Measurements from ENCODE around the gene EGFLAM.

Gene EGFLAM

DNA sequence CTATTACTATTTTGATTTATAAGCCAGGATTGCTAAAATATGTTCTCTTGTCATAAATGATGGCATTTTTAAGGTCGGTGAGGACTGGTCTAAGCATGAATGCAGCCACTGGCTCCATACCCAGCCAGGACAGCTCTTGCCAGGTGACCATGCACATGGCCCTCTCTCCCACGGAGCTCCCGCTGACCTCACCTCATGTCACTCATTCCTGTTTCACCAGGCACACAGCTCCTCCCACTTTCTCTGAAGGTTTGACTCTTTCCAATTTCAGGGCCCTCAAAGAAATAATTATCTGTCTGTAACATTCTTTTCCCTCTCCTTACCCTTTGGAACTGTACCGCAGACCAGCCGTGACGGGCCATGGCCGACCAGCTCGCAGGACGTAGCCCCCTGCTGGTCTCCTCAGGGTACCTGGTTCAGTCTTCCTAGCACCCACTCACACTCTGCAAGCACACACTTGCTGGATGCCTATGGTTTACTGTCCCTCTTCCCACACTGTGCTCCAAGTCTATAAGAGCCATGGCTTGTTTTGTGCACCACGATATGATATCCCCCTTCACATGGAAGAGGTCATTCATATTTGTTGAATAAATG, 225.5 kb downstream of the EGFLAM start:
- no peak for DNase-seq
- in situ Hi-C loops (cut with MboI; ENCODE audit: low pct_unique_long_range_greater_than_20kb, low sequenced_read_pairs) = no loop called here

DNA sequence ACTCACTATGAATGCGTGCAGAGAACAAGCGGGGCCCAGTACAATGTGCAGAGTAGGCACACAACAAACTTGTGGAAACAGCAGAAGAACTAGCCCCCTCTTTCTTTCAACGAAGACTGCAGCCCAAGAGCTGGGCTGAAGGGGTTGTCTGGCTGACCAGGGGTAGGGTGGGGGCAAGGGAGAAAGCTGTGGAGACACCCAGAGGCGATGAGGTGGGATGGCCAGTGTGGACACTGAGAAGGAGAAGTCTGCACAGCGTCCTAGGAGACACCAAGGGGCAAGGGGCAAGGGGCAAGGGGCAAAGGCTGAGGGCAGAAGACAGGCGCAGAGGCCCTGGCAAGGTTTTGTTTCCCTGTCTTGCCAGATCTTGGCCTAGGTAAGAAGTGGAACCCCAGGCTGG, 235.8 kb downstream of the EGFLAM start:
- no peak for DNase-seq
- in situ Hi-C loops (cut with MboI; ENCODE audit: low pct_unique_long_range_greater_than_20kb, low sequenced_read_pairs) = no loop called here

DNA sequence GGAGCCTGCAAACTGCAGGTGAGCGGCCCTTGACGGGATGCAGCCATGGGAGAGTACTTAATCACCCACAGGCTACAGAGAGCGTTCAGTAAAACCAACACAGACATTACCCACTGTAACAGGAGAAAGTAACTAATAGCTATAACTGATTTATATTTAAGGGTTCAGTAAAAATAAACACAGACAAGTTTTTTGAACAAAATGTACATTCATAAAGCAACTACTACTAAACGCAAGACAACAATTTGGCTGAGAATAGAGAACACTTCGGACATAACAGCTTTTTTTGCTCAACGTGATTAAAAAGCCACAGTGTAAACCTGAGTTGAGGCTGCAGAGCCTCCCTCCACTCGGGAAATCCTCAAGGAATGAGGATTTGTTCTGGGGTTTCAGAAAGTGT, 236.4 kb downstream of the EGFLAM start:
- in situ Hi-C loops (cut with MboI; ENCODE audit: low pct_unique_long_range_greater_than_20kb, low sequenced_read_pairs) = no loop called here
- DNase-seq = no peak

DNA sequence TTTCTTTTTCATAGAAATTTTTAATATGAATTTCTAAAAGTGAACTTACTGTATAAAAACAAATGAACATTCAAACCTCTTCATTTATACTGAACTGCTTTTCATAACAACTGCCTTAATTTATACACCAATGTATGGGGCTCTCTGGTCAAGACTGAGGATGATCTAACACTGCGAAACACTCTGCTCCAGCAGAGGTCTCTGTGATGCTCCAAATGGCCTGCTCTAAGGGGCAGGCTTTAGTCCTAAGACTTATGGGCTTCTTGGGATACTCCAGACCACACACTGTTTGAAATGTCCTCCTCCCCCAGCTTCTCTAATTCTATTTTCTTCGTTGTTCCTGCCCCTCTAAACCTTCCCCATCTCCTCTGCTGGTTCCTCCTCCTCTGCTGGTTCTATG, 239.6 kb downstream of the EGFLAM start:
- in situ Hi-C loops (cut with MboI; ENCODE audit: low pct_unique_long_range_greater_than_20kb, low sequenced_read_pairs) = no loop called here
- DNase-seq = no peak

DNA sequence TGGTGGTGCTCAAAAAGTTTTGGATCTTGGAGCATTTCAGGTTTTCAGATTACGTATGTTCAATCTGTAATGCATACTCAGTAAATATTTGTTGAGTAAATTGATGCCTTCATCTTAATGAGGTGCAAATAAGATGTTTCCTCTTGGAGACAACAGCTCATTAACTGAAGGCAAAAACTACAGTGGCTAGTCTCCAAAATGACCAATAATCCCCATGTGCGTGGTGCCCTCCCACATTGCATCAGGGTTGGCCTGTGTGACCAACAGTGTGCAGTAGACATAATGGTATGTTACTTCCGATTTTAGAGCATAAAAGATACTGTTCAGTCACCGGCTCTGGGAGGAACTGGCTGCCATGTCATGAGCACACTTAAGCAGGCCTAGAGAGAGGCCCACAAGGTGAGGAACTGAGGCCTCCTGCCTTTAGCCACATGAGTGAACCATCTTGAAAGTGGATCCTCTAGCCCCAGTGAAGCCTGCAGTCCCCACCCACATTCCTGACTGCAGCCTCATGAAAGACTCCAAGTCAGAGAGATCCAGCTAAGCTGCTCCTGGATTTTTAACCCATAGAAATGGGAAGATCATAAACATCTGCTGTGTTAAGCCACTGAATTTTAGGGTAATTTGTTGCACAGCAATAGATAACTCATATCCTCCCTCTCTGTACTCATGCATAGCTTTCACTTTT, 242.4 kb downstream of the EGFLAM start:
- in situ Hi-C loops (cut with MboI; ENCODE audit: low pct_unique_long_range_greater_than_20kb, low sequenced_read_pairs) = no loop called here
- DNase-seq = no peak

DNA sequence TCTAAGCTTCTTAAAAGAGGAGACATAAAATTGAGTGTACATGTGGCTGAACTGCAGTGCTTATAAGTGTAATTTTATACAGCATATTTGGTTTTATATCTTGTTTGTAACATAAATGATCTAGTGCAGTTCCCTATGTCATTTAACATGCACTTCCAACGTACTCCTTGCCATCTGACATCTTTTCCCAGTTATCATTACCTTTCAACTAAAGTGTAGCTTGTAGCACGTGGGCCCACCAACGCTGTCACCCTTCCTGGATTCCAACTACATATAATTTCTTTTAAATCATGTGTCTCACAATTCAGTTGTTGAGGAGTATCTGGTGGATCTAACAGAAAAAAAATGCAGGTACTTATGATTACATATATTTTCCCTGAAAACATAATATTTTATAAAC, 247.9 kb downstream of the EGFLAM start:
- in situ Hi-C loops (cut with MboI; ENCODE audit: low pct_unique_long_range_greater_than_20kb, low sequenced_read_pairs) = no loop called here
- no peak for DNase-seq

DNA sequence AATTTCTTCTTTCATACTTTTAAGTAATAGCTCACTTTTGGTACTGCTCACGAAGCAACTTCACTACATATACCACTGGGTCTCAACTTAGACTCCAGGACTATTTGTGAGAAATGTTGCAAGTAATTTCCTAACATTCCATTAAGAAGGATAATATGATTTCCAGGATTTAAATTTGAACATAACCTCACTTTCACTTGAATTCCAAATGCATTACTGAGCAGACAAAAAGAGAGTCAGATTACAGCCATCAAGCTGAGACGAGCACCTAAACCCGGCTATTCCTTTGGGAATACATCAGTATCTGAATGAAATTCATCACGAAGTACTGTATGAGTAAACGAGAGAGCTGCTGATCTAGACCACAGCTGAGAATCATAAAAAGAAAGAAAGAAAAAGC, 250.8 kb downstream of the EGFLAM start:
- in situ Hi-C loops (cut with MboI; ENCODE audit: low pct_unique_long_range_greater_than_20kb, low sequenced_read_pairs) = no loop called here
- no peak for DNase-seq
